HG02943 (cell line): ENCODE data around the gene REM2.
A peak's percentile ranks its signal among the peaks of the same experiment; 100 is the strongest.

Experiments
- ATAC-seq: cut with Tn5 transposase; IDR thresholded peaks from one replicate; pipeline ENCODE4 v1.9.1; 2021; ENCODE audit warnings: mild to moderate bottlenecking, low read depth, moderate library complexity; ENCODE audit not compliant: unreplicated experiment

Gene REM2

DNA sequence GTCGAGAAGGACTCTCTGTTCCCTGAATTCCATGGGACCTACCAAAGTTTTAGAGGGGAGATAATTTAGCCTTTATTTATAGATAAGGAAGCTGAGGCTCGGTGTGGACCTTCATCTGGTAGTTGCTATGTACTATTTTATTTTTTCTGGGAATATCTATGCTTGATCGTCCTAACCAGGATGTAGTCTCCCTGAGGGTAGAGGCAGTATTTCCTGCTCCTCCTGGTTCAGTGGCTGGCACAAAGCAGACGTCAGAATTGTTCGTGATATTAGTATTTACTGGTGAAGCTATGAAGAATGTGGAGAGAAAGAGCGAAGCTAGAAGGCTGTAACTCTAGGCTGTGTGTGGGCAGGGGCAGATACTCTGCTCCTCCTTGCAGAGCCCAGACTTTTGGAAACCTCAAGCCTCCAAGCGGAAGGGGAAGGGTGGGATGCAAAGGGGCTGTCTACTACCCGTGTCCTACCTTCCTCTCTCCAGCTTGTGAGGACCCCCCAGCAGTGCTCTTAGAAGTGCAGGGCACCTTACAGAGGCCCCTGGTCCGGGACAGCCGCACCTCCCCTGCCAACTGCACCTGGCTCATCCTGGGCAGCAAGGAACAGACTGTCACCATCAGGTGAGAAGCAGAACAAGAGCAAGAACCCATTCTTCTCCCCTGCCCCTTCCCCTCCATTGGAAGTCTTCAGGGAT lies 10.0 kb upstream of the REM2 start:
- ATAC-seq, result no peak

DNA sequence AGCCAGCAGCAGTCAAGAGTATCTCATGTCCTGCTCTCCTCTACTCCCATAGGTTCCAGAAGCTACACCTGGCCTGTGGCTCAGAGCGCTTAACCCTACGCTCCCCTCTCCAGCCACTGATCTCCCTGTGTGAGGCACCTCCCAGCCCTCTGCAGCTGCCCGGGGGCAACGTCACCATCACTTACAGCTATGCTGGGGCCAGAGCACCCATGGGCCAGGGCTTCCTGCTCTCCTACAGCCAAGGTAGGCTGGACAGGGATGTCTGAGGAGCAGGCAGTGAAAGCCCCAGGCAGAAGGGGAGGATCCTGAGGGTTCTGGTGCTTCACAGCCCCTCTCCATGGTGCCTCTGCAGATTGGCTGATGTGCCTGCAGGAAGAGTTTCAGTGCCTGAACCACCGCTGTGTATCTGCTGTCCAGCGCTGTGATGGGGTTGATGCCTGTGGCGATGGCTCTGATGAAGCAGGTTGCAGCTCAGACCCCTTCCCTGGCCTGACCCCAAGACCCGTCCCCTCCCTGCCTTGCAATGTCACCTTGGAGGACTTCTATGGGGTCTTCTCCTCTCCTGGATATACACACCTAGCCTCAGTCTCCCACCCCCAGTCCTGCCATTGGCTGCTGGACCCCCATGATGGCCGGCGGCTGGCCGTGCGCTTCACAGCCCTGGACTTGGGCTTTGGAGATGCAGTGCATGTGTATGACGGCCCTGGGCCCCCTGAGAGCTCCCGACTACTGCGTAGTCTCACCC lies 7.8 kb upstream of the REM2 start:
- no peak for ATAC-seq

DNA sequence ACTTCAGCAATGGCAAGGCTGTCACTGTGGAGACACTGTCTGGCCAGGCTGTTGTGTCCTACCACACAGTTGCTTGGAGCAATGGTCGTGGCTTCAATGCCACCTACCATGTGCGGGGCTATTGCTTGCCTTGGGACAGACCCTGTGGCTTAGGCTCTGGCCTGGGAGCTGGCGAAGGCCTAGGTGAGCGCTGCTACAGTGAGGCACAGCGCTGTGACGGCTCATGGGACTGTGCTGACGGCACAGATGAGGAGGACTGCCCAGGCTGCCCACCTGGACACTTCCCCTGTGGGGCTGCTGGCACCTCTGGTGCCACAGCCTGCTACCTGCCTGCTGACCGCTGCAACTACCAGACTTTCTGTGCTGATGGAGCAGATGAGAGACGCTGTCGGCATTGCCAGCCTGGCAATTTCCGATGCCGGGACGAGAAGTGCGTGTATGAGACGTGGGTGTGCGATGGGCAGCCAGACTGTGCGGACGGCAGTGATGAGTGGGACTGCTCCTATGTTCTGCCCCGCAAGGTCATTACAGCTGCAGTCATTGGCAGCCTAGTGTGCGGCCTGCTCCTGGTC lies 7.2 kb upstream of the REM2 start:
- ATAC-seq, result no peak

DNA sequence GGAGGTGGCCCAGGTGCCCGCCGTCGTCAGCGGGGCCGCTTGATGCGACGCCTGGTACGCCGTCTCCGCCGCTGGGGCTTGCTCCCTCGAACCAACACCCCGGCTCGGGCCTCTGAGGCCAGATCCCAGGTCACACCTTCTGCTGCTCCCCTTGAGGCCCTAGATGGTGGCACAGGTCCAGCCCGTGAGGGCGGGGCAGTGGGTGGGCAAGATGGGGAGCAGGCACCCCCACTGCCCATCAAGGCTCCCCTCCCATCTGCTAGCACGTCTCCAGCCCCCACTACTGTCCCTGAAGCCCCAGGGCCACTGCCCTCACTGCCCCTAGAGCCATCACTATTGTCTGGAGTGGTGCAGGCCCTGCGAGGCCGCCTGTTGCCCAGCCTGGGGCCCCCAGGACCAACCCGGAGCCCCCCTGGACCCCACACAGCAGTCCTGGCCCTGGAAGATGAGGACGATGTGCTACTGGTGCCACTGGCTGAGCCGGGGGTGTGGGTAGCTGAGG lies 6.0 kb upstream of the REM2 start:
- ATAC-seq, result no peak

DNA sequence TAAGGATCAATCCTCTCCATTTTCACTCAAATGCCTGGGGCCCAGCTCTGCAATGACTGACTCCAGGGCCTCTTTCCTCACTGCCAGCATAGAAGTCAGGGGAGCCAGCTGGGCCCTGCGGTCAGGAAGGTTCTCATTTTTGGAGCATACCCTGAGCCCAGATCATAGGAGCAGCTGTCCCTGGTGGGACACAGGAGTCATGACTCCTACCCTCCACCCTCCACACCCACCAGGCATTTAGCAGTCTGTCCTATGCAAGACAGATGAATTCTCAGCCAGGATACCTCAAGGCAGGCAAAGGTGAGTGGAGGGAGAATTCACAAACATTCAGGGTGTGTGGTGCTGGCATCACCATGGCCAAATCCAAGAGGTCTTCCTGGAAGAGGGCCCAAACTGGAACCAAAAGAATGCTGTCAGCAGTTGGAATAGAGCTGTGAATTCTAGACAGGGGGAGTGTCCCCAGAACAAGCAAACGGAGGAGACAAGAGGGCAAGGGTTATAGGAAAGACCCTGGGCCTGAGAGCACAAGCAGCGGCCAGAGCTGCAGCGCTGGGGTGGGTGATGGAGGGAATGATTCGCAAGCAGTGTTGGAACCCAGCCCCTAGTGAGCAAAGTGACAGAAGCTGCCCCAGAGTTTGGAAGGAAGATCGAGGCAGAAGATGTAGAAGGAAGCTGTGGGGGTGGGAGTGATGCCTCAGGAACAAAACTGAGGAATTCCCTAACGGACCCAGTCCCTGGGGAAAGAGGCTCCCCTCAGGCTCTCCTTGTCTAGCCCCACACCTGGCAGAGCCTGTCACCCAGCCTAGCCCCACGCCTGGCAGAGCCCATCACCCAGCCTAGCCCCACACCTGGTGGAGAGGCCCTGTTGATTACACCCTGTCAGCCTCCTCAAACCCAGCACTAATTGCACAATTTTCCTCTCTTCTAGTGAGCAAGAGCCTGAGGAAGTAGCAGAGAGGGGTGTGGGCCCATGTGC lies 4.5 kb upstream of the REM2 start:
- no peak for ATAC-seq

DNA sequence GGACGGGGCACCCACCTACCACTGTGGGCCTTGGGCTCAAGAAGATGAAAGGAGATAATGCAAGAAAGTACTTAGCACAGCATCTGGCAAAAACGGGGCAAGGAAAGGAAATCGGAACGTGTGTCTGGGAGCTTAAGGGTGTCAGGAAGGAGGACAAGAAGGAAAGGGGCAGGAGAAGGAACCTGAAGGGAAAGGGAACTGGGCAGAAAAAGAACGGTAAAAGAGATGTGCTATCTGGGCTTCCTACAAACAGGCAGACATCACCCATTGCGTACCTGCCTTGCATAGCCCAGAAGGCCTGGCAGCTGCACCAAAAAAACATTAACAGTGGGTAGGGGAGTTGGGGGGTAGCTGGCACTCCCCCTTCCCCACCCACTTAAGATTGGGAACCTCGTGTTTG lies 958 bp upstream of the REM2 start:
- ATAC-seq, result no peak

DNA sequence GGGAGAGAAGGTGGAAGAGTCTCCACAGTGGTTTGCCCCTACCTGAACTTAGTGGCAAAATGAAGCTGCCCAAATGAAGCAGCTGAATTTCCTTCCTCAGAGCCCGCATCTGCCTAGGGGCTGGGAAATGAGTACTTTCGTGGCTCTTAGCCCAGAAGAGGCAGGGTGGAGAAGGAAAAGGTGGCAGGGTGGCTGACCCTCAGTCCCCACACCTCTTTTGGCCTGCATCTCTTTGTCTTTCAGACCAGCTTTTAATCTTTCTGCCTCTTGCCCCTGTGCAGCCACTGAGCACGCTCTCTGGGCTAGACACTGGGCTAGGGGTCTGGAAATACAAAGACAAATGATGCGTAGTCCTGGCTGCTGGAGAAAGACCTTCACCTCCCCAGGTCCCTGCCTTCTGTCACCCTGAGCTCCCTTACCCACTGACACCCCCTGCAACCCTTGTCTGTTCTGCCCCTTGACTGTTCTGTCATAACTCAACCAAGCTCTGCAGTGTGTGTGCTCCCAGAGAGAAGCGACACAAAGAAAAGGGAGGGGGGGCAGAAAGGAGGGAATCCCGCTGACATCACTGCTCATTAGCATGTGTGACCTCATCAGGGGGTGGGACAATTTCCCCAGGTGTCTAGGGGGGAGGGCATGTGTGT lies 371 bp upstream of the REM2 start:
- no peak for ATAC-seq

DNA sequence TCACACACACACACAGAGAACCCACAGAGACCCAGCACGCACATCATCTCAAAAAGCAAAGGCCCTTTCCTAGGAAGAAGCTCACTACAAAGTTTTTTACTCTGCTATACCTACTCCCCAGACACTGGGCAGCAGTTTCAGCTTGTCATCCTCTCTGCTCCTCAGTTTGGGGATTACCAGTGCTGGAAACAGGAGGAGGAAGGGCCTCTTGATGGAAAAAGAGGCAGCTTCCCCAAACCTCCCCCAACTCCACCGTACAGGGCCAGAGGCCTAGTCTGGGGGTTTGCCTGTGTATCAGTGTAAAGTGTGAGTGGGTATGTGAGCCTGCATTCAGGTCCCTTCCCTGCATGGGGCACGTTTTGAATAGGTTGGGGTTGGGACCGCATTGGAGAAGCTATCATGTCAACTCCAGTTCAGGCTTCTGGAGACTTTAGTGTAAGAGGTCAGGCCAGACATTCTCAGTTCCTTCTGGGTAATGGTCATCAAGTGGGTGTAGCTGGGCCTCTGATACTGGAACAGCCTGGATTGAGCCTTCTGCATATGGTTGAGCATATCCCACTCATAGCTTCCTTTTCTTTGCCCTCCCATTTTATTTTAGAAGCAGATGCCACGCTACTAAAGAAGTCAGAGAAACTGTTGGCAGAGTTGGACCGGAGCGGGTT lies 1.2 kb downstream of the REM2 start:
- ATAC-seq, result no peak

DNA sequence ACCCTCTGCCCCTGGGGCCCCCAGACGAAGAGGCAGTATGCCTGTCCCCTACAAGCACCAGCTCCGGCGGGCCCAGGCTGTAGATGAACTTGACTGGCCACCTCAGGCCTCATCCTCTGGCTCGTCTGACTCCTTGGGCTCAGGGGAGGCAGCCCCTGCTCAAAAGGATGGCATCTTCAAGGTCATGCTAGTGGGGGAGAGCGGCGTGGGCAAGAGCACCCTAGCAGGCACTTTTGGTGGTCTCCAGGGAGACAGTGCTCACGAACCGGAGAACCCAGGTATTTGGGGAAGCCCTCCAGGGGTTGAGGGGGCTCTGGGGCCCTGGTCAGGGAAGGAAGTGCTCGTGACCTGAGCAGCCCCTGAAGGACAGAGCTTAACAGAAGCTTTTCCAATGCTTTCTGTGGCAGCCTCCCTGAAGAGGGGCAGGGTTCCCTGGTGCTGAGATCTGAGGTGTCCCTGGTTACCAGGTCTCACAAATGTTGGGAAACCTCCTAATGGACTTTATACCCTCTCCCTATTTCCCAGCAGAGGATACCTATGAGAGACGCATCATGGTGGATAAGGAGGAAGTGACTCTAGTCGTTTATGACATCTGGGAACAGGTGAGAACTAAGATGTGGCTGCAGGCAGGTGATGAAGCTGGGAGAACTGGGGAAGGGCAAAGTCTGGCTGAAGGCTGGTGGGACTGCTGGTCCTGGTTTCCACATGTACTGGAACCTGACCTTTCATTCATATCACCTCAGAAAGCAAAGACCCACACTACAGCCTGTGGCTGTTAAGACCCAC lies 1.9 kb downstream of the REM2 start:
- no peak for ATAC-seq

DNA sequence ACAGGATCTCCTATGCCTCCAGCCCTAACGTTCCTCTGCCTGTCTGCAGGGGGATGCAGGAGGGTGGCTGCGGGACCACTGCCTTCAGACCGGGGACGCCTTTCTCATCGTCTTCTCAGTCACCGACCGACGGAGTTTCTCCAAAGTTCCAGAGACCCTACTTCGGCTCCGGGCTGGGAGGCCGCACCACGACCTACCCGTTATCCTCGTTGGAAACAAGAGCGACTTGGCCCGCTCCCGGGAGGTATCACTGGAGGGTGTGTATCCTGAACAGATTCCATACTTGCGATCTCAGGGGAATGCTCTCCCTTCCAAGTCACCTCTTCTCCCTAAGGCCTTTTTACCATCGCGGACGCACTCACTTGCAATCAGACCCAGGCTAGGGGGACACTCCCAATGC lies 3.0 kb downstream of the REM2 start:
- ATAC-seq, result no peak

DNA sequence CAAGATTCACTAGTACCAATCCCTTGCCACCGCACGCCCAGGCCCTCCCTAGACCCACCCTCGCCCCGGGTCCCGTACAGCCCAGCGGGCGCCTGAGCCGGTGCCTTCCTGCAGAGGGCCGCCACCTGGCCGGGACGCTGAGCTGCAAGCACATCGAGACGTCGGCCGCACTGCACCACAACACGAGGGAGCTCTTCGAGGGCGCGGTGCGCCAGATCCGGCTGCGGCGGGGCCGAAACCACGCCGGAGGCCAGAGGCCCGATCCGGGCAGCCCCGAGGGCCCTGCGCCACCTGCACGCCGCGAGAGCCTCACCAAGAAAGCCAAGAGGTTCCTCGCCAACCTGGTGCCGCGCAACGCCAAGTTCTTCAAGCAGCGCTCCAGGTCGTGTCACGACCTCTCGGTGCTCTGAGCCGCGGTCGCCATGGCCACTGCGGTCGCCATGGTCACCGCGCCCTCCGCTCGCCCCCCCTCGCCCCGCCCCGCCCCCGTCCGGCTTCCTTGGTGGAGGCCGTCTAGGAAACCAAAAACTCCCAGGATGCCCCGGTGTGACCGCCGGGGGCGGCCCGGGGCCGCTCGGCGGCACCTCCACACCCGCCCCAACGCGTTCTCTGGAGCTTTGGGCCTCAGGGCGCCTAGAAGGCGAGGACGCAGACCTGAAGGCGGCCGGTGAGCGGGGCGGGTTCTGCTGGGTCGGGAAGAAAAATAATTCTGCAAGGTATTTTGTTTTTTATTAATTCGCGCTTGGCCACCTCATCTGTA lies 3.7 kb downstream of the REM2 start:
- ATAC-seq, result peak; percentile 52

DNA sequence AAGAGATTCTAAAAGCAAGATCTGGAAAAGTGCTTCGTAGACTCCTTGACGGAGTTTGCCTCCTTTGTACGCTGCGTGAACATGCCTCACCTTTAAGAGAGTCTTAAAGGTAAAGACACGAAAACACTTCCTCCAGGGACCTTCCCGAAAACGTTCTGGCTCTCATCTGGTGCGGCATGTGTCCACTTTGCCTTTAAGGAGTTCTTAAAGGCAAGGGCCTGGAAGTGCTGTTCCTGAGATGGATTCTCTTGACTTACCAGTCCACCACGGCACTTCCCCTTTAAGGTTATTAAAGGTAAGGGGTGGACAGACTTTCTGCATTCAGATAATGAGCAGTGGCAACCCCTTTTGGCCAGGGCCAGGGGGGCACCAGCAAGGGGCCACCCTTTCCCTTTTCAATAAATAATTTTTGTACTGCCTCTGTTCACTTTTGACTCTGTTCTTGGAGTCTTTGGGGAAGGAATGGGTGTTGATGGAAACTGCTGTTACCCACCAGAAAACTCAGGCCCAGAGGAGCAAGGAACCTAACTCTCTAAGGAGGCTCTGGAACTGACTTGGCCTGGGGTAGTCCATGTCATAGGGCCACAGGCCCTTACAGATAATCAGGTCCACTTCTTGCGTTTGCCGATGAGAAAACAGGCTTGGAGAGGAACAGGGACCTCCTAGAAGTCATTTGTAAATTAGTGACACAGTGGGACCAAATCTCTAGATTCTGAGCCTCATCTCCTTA lies 4.4 kb downstream of the REM2 start:
- ATAC-seq, result peak; percentile 39

DNA sequence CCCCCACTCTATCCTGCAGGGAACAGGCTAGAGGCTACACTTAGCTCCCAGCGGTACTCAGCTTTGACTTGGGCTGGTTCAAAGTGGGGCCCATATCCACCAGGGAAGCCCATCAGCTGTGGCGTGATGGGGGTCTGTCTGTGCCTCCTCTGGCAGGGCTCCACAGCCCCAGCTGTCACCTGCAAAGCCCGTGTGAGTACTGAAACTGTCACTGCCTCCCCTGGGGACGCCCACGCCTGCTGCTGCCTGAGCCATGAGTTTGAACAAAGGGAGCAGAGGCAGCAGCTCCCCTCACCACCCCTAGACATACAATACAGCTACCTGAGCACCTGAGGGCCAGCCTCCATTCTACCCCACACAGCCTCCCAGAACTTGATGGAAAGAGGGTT lies 5.0 kb downstream of the REM2 start:
- peak; percentile 37 for ATAC-seq

DNA sequence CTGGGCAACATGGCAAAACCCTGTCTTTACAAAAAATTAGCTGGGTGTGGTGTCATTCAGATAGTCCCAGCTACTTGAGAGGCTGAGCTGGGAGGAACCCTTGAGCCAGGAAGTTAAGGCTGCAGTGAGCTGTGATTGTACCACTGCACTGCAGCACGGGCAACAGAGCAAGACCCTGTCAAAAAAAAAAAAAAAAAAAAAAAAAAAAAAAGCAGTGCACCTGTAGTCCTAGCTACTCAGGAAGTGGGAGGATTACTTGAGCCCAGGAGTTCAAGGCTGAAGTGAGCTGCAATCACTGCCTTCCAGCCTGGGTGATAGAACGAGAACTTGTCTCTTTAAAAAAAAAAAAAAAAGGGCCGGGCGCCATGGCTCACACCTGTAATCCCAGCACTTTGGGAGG lies 5.6 kb downstream of the REM2 start:
- ATAC-seq, result no peak

DNA sequence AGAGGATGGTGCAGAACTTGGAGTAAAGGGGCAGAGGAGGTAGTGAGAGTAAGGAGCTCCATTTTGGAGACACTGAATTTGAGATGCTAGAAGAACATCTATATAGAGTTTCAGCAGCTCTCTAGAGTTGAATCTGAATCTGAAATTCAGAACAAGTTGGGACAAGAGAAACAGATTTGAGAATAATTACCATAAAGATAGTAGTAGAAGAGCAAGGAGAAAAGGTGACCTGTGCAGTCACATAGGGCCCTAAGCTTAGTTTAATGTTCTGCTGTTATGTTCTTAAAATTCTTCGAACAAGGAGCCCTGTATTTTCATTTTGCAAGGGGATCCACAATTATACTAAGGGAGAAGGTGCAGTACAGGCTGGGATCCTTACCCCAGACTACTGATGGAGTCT lies 7.4 kb downstream of the REM2 start:
- no peak for ATAC-seq

DNA sequence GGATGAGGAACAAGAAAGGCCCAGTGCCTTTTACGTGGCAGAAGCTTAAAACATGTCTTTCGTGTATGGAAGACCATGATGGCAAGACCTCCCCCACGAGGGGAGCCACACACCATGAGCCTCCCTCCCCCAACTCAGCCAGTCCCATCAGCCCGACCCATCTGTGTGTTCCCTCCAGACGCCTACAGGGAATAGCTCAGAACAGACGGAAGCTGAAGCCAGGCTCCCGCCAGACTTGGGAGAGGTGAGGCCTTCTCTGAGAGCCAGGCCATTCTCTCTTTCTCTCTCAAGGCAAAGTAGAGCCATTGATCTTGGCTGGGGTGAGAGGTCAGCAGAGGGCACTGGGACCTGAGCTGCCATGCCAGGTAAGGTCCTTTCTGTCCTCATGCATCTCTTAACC lies 9.5 kb downstream of the REM2 start:
- no peak for ATAC-seq

DNA sequence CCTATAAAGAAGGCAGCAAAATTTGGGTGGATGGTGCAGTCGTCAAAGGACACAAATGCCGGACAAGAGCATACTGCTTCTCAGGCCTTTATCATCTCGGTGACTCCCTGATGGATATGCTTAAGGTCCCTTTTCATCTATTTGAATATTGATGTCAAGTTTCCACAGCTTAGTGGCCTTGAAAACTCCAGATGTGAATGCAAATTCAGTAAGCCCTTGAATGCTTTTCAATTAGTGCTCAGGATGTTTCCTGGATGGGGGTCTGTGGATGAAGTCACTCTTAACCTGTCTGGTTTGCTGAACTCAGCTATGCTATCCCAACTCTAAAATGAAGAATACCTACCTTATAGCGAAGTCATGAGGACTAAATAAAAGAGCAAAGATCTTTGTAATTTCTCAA lies 10.7 kb downstream of the REM2 start:
- ATAC-seq, result no peak

DNA sequence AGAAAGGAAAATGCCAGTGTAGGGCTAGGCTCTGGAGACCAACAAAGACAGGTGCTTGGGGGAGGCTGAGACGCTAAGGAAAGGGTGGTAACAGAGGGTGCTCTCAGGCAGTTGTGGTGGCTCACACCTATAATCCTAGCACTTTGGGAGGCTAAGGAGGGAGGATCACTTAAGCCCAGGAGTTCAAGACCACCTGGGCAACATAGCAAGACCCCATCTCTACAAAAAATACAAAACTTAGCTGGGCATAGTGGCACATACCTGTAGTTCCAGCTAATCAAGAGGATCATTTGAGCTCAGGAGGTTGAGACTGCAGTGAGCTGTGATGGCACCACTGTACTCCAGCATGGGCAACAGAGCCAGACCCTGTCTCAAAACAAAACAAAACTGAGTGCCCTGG lies 12.4 kb downstream of the REM2 start:
- no peak for ATAC-seq
